Tibial nerve (tissue), 4 donors: ENCODE data around the gene ROPN1.

Experiments
- CTCF ChIP-seq, 5 experiments: fragments of 200-600 bp in 3 of 5; fragments of 450-650 bp in 2 of 5; sonication (generic) in 3 of 5; IDR thresholded peaks; one replicate each; pipeline ENCODE4 v1.5.1; 2016 to 2019; ENCODE audit warnings: antibody characterized with exemption in 5 of 5, mild to moderate bottlenecking in 3 of 5, moderate library complexity in 2 of 5
- EP300 ChIP-seq, 2 donors: sonication (generic); formaldehyde crosslinking; IDR thresholded peaks; one replicate each; pipeline ENCODE4 v1.6.1; 2017; ENCODE audit warnings: antibody characterized with exemption in 2 of 2, mild to moderate bottlenecking in 1 of 2

- no peak for TF ChIP-seq CTCF (IDR thresholded peaks at IDR 0.05)
- no peak for TF ChIP-seq EP300 (IDR thresholded peaks at IDR 0.05)
These were observed 50.4 kb downstream of the ROPN1 start for GRCh38 chr3:123941542-123941941.
